ENCODE data around the gene ANKMY1. TPM values are rescaled to one million over a fixed set of nuclear protein-coding genes. Genes with fewer than 3 reads are reported as not detected.

Gene ANKMY1
- total RNA-seq, 4 donors from 2014 or later, result 18.0 to 22.7 (median 21.1) TPM

GRCh38 chr2:240433973-240434727, 123.6 kb downstream of the ANKMY1 start:
- 43 to 49% methylated on average over 14 to 16 of the region's 16 CpGs for WGBS, 2 donors
- DNase-seq (ENCODE audit: low spot score in 2 of 2), result peak; percentile 78 to 93
- peak overlapping the region; percentile 46 for H3K4me3 ChIP-seq (ENCODE audit: low read depth, poor library complexity, severe bottlenecking)
- intact Hi-C loops (cut with DNase I; ENCODE audit: low total_unique reads), result no loop called here
- TF ChIP-seq POLR2A (IDR thresholded peaks at IDR 0.05), result no peak
- TF ChIP-seq CTCF (IDR thresholded peaks at IDR 0.05), result no peak

- DNase-seq (ENCODE audit: low spot score in 2 of 2), result peak in 1 of 2 donors; percentile 86
- WGBS, 2 donors, result 60 to 64% methylated on average over 22 to 32 of the region's 34 CpGs
- intact Hi-C loops (cut with DNase I; ENCODE audit: low total_unique reads), result no loop called here
- H3K4me3 ChIP-seq (ENCODE audit: low read depth, poor library complexity, severe bottlenecking), result no peak overlapping the region
- TF ChIP-seq CTCF (IDR thresholded peaks at IDR 0.05), result no peak
- no peak for TF ChIP-seq POLR2A (IDR thresholded peaks at IDR 0.05)
Observed at GRCh38 chr2:240432820-240433801, 124.7 kb downstream of the ANKMY1 start.

GRCh38 chr2:240432430-240432819, 125.4 kb downstream of the ANKMY1 start:
- H3K4me3 ChIP-seq (ENCODE audit: low read depth, poor library complexity, severe bottlenecking), result no peak overlapping the region
- peak; percentile 10 to 78 for DNase-seq (ENCODE audit: low spot score in 2 of 2)
- no peak for TF ChIP-seq POLR2A (IDR thresholded peaks at IDR 0.05)
- no peak for TF ChIP-seq CTCF (IDR thresholded peaks at IDR 0.05)
- WGBS, 2 donors, result 72 to 85% methylated on average over 8 of the region's 9 CpGs
- intact Hi-C loops (cut with DNase I; ENCODE audit: low total_unique reads), result no loop called here

DNA sequence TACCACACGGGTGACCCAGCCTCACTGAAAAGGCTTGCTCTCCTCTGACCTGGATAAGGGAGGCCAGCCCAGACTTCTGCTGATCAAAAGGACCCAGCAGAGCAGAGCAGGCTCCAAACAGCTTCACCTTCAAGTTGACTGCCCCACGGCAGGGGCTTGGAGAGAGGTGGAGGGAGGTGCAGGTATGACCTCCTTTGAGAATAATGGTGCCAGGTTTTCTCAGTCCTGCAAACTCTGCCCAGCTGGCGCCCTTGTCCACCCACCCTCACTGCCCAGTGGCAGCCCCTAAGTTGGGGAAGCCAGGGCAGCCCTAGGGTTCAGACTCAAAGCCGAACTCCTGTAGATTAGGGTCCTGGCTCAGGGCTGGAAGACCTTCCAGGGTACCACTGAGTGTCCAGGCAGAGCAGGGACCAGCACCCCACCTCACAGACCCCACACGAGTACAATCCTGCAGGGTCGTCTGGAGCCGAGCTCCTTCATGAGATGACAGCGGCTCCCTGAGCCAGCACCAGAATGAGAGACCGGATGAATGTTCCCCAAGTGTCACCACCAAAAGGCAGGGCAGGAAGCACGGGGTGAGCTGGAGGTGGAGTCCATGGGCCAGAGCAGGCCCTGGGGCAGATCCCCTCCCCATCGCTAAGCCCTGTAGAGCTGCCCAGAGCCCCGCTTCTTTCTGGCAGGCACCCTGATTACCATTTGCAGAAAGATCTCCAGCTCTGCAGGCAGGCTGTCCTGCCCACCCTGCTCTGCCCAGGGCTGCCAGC, 125.9 kb downstream of the ANKMY1 start:
- no peak overlapping the region for H3K4me3 ChIP-seq (ENCODE audit: low read depth, poor library complexity, severe bottlenecking)
- DNase-seq (ENCODE audit: low spot score in 2 of 2), result peak; percentile 12 to 82
- no peak for TF ChIP-seq POLR2A (IDR thresholded peaks at IDR 0.05)
- TF ChIP-seq CTCF (IDR thresholded peaks at IDR 0.05), result no peak
- WGBS, 2 donors, result 77 to 89% methylated on average over 9 to 12 of the region's 12 CpGs
- intact Hi-C loops (cut with DNase I; ENCODE audit: low total_unique reads), result no loop called here

GRCh38 chr2:240431271-240431660, 126.5 kb downstream of the ANKMY1 start:
- intact Hi-C loops (cut with DNase I; ENCODE audit: low total_unique reads), result no loop called here
- no peak for DNase-seq (ENCODE audit: low spot score in 2 of 2)
- 86 to 95% methylated on average over 3 of the region's 3 CpGs for WGBS, 2 donors
- TF ChIP-seq POLR2A (IDR thresholded peaks at IDR 0.05) (no peak), CTCF (IDR thresholded peaks at IDR 0.05) (no peak)
- no peak overlapping the region for H3K4me3 ChIP-seq (ENCODE audit: low read depth, poor library complexity, severe bottlenecking)

Measured in lower leg skin (tissue), 4 donors.